GM18499 (cell line): Measurements from ENCODE around the gene GRIN3A.
"Not testable (repeated sequence)": the region's sequence is repeated elsewhere in the genome, so short reads cannot be mapped to it uniquely, and the experiment has no call there.

Source experiments
- ATAC-seq: cut with Tn5 transposase; IDR thresholded peaks from one replicate; pipeline ENCODE4 v1.9.1; 2021; ENCODE audit warnings: moderate number of reproducible peaks; ENCODE audit not compliant: insufficient read depth, unreplicated experiment

Gene GRIN3A

DNA sequence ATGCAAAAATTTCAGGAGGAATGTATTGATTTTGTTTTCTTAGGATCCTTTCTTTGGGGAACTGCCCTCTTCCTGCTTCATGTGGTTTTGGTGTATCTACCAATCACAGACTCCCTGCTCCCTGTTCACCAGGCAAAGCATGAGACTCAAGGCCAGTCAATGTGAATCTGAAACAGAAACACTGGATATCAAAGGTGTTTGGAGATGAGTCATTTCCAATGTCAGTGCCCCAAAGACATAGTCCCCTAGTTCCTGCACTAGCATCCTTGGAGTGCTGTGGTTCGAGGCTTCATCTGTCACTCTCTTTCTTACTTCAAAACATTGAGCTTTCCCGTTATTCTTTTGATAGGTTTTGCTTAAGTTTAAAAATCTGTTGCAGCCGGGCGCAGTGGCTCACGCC, 151.8 kb downstream of the GRIN3A start:
- peak; percentile 97 for ATAC-seq

DNA sequence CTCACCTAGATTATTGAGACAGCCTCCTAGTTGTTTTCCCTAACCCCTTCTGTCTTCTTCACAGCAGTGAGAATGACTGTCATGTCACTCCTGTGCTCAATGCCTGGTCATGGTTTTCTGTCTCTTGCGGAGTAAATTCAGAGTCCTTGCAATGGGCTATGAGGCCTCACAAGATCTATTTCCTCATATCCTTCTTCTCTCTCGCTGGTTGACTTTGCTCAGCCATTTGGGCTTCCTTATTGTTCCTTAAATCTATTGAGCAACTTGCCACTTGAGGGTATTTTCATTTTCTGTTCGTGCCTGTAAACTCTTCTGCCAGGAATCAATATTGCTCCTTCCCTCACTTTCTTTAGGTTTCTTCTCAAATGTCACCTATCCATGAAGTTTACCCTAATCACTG, 152.7 kb downstream of the GRIN3A start:
- no peak for ATAC-seq

DNA sequence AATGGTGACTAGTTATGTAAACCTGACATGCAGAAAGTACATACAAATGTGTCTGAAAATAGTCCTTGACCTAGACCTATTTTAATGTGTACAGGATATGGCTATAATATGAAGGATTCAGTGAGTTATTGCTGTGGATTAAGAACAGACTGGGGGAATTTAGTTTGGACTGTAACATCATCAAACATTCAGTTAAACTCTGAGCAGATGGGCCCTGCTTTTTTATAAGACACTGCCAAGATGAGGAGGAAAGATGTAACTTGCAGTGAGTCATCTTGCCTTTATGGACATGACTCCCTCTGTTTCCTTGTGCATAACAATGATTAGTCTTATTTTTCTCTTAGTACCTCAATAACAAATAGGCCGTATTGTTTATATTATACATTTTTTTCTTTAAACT, 155.9 kb downstream of the GRIN3A start:
- no peak for ATAC-seq

DNA sequence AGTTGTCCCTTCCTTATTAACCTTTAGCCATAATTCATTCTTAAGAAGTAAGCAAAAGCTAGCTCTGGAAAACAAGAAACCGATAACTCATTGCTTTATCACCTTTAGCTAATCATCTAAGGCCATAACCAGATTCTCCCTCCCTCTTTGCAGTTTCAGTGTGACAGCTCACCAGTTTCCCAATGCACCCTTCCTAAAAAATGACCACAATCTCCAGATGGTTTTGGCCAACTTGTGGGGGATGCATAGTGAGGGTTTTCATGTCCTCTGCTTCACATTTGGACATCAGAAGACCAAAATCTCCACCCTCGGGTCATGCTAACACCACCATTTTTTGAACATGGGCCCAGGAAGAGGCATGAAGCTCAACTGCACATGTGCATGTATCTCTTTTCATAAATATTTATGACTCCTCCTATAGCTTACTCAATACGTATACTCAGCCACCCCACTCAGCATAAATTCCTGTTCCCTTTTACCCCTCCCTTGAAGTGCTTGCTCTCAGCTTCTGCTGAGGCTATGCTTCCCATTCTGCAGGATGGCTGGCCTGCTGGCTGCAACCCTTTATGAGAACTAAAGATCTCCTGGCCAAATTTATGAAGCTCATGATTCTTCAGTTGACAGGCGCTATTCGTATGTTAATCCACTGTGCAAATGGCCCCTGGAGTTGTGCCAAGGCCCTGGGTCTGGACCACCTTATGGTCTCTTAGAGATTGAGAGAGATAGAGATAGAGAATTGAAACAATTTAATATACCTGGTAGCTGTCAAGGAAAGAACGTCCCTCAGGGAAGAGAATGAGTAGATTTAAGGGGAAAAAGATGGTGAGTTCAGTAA, 158.5 kb downstream of the GRIN3A start:
- no peak for ATAC-seq

DNA sequence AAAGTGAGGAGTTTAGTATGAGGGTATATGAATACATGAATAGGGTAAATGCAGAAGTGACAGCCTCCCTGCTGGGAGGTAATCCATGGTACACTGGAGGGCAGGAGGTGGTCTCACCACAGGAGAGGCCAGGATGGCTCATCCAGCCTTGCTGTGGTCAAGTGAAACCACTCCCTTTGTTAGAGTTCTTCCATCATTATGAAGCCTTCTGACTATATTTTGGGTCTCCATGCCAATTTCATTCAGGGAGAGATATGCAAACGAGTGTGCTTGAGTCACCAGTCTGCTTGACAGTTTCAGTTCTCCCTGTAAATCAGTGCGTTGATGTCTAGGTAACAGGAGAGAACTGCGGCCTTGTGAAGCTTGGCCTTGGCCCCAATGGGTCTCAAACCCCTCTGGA, 160.1 kb downstream of the GRIN3A start:
- peak; percentile 84 for ATAC-seq

DNA sequence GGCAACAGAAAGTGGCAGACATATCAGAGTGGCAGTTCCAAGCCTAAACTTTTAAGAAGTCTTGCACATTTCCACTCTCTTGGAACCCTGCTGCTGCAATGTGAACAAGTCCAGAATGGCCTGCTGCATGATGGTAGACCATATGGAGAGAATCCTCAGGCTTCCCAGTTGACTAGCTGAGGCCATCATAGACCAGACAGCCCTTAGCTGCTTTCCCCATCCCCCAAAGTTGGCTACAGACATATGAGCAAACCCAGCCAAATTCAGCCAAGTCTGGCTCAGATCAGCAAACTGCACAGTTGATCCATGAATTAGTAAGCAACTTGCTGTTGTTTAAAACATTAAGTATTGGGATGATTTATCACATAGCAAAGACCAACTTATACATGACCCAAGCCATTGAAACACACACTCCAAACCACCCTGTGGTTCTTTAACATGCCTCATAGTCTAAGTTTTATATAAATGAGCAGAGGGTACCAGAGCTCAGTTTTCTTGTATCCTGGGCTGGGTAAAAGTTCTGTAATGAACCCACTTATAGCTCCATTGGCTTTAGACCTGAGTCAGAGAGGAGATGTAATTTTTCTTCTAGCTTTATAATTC, 163.6 kb downstream of the GRIN3A start:
- no peak for ATAC-seq

DNA sequence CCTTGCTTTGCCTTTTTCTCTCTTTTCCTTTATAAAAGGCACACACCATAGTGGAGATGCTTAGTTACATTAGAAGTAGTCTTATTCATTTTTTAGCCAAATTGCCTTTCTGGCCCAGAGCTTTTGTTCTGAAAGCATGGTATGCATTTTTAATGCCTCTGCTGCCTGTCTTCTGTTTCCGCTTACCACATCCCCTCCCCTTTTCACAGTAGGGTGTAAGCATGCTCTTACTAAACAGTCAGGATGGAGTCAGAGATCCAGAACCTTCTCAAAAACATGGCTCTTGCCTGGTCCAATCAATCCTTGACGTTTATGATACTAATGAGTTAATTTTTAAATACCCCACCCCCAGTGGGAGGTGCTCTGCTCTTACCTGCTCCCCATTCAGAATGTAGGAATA, 166.1 kb downstream of the GRIN3A start:
- no peak for ATAC-seq

DNA sequence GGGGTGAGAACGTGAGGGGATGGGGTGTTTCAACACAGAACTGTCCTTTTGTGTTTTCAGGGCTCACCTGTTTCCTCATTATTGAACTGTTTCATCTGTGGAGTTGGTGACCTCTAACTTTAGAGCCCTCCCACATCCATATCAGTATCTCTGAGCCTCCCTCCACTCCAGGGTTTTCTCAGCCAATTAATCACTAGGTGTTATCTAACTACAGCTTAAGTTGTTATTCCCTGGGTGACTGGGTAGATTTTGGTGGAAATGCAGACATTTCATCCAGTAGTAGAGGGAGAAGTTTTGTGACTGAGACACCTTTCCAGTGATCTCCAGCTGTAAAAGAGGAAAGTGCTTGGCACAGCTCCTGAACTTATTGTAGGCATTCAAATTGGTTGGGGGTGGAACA, 167.3 kb downstream of the GRIN3A start:
- no peak for ATAC-seq

DNA sequence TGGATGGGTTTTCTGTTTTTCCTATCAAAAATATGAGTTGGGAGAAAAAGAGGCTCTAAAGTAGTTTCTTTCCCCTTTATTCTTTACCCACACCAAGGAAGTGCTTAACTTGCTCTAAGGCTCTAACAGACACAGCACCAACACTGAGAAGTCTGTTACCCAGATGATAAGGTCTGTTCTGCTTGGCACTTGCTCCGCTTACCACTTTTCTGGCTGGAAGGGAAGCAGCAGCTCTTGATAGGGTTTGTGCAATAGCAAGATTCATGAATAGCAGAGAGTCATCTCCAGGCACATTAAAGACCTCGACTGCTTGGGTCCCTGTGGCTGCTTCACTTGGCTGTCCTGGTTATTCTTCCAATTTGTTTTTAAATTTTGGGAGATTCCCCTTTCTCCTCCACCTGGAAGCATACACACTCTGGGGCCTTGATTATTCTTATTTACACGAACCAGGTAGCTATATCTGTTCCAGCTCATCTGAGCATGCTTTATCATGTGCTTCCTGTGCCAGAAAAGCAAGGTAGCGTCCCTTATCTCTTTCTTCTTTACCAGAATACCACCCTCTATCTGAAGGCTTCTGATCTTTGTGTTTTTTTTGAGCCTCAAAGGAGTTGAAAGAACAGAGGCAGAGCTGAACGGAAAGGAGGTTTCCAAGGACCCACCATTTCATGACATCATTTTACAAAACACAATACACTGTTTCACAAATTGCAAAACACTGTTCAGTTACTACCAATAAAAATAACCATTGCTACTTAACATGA, 168.5 kb downstream of the GRIN3A start:
- no peak for ATAC-seq

DNA sequence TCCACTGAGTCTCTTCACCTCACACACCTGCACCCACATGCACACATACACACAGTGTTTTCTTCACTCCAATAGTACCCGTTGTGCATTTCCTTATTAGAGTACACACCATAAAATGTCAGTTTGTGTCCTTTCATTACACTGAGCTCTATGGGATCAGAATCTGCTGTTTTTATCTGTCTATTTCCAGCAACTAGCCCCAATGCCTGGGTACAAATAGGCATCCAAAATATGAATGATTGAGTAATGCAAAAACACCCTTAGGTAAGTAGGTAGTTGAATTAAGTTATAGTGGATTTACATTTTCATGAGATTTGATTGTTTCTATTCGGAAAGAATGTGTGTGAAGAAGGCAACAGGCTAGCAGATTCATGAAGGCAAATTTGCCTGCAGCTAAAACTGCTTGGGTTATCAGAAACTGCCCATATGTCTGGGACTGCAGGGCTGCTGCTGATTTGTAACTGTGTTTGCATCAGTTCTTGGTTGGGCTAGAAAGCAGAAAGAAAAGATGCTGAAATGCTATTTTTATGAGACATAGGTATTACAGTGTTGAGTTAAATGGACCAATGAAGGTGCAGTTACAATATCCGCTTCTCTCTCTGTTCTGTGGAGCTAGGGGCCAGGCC, 170.6 kb downstream of the GRIN3A start:
- no peak for ATAC-seq

DNA sequence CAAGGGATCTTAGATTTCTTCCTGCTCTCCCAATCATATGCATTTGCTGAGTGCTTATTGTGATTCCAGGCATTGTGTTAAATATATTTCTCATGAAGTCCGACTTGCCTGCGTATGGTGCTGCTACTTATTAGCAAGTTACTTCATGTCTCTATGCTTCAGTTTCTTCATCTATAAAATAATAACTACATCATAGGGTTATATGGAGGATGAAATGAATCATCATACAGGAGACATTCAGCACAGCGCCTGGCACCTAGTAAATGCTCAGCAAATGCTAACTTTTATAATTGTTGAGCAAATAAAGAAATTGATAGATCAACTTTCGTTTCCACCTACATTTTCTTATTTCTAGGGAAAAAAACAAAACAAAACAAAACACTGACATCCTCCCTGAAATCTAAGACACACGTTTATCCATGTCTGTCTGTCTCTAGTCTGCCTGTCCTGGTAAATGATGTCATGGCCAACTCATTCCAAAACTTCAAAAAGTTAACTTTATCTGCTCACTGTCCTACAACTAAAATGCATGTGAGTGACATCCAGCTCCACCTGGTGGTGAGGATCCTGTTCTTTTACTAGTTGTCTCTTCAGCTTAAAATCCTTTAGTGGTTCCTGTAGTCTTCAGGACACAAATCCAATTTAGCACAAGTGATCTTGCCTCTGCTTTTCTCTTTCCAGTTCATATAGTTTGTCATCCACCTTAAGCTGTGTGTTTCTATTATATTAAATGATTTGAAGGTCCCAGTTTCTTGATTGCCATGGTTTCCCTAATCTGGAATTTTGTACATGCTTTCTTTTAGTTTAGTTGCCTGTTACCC, 171.3 kb downstream of the GRIN3A start:
- no peak for ATAC-seq

DNA sequence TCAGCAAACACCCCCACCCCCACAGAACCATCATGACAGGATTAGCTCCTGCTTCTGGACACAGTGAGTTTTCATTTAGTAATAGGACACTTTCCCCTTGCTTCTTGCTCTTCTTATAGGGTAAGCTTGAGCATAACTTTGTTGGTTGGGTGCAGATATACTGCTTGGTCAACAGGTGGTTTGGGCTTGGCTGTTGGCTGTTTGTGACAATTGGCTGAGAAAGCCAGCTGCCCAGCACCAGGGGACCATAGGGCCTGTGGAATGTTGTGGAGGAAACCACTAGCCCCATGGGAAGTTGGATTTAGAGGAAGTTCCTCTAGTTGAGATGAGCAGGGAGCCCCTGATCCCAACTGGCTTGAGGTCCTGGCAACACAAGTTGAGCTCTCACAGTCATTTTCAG, 174.2 kb downstream of the GRIN3A start:
- ATAC-seq: no peak

DNA sequence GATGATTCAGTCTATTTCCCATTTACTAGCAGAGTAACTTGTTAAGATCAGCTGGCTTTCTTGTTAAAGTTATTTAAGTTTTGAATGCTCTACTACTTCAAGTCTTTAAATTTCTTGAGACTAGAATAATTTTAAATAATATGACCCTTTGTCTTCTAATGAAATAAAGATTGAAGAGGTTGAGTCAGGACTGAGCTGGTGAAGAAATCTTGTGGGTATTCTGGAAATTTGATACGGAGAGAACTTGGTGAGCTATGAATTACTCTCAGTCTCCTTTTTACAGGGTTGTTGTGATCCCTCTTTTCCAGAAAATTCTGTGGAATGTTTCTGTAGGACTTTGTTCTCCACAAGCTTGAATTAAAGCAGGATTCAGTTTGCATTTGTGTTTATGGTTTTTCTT, 175.5 kb downstream of the GRIN3A start:
- no peak for ATAC-seq

DNA sequence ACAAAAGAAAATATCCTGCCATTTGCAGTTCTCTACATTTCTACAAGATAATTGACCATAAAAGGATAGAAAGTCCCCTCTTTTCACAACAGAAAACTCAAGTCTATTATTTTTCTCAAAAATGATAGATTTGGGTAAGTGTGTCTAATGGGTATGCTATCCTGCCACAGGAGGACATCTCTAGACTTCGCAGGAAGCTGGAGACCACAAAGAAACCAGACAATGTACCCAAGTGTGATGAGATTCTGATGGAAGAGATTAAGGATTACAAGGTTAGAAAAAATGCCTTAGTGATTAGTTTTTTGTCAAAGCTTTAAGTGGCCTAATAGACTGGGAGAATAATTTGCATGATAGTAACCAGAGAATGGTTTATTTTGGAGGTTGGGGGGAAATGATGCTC, 176.7 kb downstream of the GRIN3A start:
- ATAC-seq: no peak

DNA sequence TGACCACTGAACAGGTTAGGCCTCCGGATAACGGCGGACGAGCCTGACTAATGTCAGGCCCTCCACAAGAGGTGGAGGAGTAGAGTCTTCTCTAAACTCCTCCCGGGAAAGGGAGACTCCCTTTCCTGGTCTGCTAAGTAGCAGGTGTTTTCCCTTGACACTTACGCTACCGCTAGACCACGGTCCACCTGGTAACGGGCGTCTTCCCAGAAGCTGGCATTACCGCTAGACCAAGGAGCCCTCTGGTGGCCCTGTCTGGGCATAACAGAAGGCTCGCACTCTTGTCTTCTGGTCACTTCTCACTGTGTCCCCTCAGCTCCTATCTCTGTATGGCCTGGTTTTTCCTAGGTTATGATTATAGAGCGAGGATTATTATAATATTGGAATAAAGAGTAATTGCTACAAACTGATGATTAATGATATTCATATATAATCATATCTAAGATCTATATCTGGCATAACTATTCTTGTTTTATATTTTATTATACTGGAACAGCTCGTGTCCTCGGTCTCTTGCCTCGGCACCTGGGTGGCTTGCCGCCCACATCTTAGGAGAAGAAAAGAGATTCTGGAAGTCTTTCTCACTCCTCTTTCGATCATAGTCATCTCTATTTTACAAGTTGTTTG, 188.9 kb downstream of the GRIN3A start:
- not testable (repeated sequence) for ATAC-seq

DNA sequence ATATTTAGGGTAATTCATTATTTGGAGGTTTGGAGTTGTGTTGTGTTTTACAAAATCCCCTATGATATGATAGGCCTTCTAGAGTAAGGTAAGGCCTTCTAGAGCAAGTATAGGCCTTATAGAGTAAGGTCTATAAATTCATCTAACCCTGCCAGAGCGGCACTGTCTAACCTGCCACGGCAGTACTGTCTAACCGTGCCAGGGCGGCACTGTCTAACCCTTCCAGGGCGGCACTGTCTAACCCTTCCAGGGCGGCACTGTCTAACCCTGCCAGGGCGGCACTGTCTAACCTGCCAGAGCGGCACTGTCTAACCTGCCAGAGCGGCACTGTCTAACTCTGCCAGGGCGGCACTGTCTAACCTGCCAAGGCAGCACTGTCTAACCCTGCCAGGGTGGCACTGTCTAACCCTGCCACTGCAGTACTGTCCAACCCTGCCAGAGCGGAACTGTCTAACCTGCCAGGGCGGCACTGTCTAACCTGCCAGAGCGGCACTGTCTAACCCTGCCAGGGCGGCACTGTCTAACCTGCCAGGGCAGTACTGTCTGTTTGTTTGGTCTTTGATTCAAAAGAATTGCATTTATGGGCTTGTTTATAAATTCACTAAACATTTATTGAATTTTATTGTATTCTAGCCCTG, 195.2 kb downstream of the GRIN3A start:
- no peak for ATAC-seq

DNA sequence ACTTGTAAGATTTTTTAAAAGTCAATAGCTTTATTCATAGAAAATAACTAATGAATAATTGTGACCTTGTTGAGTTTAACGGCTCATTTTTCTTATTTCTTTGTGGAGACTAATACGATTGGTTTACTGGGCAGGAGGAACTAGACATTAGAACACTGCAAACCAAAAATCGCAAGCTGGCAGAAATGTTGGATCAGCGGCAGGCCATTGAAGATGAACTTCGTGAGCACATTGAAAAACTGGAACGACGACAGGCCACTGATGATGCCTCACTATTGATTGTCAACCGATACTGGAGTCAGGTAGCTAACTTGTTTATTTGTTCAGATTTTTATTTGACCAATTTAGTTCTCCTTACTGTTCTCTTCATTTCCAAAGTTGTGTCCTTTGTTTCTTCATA, 198.4 kb downstream of the GRIN3A start:
- ATAC-seq: no peak

DNA sequence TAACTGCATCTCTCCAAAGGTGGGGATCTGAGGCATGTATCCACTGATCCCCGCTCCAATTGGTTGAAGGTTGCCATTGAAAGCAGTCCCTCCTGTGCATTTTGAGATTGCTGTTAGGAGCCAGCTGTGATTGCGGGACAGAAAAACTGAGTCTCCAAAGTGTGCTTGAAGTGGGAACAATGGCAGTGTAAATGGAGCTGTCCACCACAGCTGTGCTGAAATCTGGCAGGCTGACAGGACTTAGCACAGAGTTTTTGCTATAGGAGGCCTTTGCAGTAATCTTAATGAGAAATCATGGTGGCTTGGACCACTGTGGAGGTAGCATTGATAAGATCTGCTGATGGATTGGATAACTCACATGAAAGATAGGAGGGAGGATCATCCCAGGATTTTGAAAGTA, 201.5 kb downstream of the GRIN3A start:
- ATAC-seq: no peak

DNA sequence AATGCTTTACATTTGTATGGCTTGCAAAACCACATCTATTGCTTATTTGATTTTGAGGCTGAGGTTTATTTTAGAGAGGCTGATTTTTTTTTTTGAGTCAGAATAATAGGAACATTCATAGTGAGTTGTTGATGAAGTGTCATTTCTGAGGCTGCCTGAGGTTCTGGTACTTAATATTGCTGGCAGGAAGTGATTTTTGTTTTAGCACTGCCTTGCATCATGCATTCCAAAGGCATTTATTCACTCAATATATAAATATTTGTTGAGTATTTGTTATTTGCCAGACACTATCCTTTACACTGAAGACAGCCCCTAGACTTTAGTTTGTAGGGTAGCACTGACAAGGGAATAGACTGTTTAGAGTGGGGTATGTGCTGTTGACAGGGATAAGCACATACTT, 202.1 kb downstream of the GRIN3A start:
- no peak for ATAC-seq
